ENCODE results near the gene AAGAB. TPM values are rescaled to one million over a fixed set of nuclear protein-coding genes. Genes with fewer than 3 reads are reported as not detected.

Gene AAGAB
- total RNA-seq, 2 experiments from 2014 or later: 14.2 to 15.6 TPM

DNA sequence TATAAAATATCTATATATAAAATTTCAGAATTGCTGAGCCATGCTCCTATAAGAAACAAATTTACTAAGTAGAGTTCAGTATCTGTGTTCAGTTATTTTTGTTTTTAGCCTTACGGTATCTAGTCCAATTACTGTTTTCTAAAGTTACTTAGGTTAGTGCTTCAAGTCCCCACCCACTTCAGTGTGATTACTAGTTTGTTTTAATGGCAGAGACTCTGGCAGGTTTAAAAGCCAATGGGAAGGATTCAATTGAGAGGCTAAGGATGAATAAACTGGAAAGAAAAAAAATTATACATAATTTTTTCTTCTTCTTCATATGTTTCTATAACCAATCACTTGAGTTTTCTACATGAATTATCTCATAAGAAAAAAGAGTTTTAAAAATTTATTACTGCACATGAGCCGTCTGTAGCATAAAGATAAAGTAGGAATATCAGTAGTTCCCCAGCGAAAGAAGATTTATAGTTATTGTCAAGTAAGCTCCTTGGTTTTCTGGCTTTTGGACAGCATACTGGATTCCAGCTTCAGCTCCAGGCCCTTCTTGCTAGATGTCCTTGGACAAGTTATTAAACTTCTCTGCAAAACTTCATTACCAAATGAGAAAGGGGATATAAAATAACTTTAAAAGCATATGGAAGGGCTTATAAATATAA is 46.8 kb downstream of the AAGAB start:
- H3K9me3 ChIP-seq (ENCODE audit: control insufficient read depth in 1 of 2, insufficient read depth in 1 of 2, low read length in 2 of 2): no peaks in the 10 kb centered on the region
- Mint-ChIP-seq H3K9me3 (no peaks in the 10 kb centered on the region), H3K4me1 (ENCODE audit: low read depth) (no peaks in the 10 kb centered on the region), H3K27me3 (no peaks in the 10 kb centered on the region), H3K4me3 (no peak overlapping the region), H3K36me3 (ENCODE audit: low read depth) (peaks cover 74% of the 10 kb centered on the region), H3K27ac (no peak overlapping the region)
- H3K27ac ChIP-seq (ENCODE audit: low read depth in 1 of 2, low read length in 2 of 2): no peak overlapping the region
- no peak overlapping the region for H3K4me3 ChIP-seq (ENCODE audit: low read length)
- ATAC-seq (ENCODE audit: poor library complexity): no peak
- no peaks in the 10 kb centered on the region for H3K4me1 ChIP-seq (ENCODE audit: insufficient read depth, low read length)
- no peak for DNase-seq
- ChIA-PET POLR2A (no interaction called here), CTCF (interaction anchor here (0.6 kb wide), 1 partner anchor 733 kb away, joined by 3 read pairs; no protein-coding TSS in a partner anchor)
- TF ChIP-seq, protein P1, sequence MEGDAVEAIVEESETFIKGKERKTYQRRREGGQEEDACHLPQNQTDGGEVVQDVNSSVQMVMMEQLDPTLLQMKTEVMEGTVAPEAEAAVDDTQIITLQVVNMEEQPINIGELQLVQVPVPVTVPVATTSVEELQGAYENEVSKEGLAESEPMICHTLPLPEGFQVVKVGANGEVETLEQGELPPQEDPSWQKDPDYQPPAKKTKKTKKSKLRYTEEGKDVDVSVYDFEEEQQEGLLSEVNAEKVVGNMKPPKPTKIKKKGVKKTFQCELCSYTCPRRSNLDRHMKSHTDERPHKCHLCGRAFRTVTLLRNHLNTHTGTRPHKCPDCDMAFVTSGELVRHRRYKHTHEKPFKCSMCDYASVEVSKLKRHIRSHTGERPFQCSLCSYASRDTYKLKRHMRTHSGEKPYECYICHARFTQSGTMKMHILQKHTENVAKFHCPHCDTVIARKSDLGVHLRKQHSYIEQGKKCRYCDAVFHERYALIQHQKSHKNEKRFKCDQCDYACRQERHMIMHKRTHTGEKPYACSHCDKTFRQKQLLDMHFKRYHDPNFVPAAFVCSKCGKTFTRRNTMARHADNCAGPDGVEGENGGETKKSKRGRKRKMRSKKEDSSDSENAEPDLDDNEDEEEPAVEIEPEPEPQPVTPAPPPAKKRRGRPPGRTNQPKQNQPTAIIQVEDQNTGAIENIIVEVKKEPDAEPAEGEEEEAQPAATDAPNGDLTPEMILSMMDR (IDR thresholded peaks at IDR 0.05): no peak
- H3K36me3 ChIP-seq (ENCODE audit: insufficient read depth, low read length): peaks cover 51% of the 10 kb centered on the region
- intact Hi-C loops (cut with DNase I, micrococcal nuclease): no loop called here
- no peaks in the 10 kb centered on the region for H3K27me3 ChIP-seq (ENCODE audit: control insufficient read depth in 1 of 2, insufficient read depth in 2 of 2, low read length in 2 of 2)

GRCh38 chr15:67202991-67203390 is 51.5 kb downstream of the AAGAB start:
- ATAC-seq (ENCODE audit: poor library complexity) (no peak), DNase-seq (no peak)
- TF ChIP-seq, protein P1 (IDR thresholded peaks at IDR 0.05): no peak
- Histone ChIP-seq H3K4me3 (ENCODE audit: low read length) (no peak overlapping the region), H3K27ac (ENCODE audit: low read depth in 1 of 2, low read length in 2 of 2) (no peak overlapping the region), H3K9me3 (ENCODE audit: control insufficient read depth in 1 of 2, insufficient read depth in 1 of 2, low read length in 2 of 2) (no peaks in the 10 kb centered on the region), H3K27me3 (ENCODE audit: control insufficient read depth in 1 of 2, insufficient read depth in 2 of 2, low read length in 2 of 2) (no peaks in the 10 kb centered on the region), H3K4me1 (ENCODE audit: insufficient read depth, low read length) (peaks cover 7% of the 10 kb centered on the region), H3K36me3 (ENCODE audit: insufficient read depth, low read length) (peaks cover 35% of the 10 kb centered on the region)
- Mint-ChIP-seq H3K36me3 (ENCODE audit: low read depth) (peaks cover 84% of the 10 kb centered on the region), H3K27me3 (no peaks in the 10 kb centered on the region), H3K27ac (no peak overlapping the region), H3K4me3 (no peak overlapping the region), H3K9me3 (no peaks in the 10 kb centered on the region), H3K4me1 (ENCODE audit: low read depth) (peaks cover 8% of the 10 kb centered on the region)
- intact Hi-C loops (cut with DNase I, micrococcal nuclease): loop anchor here in 1 of 2 experiments (5.0 kb wide), 1 partner anchor 1119 kb away; no protein-coding TSS in a partner anchor
- ChIA-PET CTCF (no interaction called here), POLR2A (no interaction called here)

DNA sequence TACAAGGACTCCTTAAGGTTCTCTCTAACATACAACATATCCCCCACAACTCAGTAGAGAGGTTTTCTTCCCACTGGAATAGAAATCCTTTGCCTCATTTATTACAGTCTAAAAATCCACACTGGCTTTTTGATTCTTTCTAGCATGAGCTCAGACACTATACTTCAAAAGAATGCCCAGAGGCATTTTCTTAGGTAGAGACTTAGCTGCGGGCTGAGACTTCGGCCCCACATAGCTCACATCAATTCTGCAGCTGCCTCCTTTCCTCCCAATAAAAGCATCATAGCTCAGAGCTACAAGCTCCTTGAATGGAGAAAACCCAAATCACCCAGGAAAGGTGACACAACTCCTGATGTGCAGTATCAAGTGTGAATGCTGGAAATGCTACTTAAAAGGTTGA is 52.4 kb downstream of the AAGAB start:
- ATAC-seq (ENCODE audit: poor library complexity) (no peak), DNase-seq (no peak)
- no peak overlapping the region for H3K4me3 ChIP-seq (ENCODE audit: low read length)
- POLR2A ChIA-PET: interaction anchor here (1.1 kb wide), 1 partner anchor 10 kb away, joined by 3 read pairs; no protein-coding TSS in a partner anchor
- CTCF ChIA-PET: no interaction called here
- Mint-ChIP-seq H3K27ac (no peak overlapping the region), H3K36me3 (ENCODE audit: low read depth) (peaks cover 75% of the 10 kb centered on the region), H3K4me3 (no peak overlapping the region), H3K4me1 (ENCODE audit: low read depth) (peaks cover 9% of the 10 kb centered on the region), H3K27me3 (no peaks in the 10 kb centered on the region), H3K9me3 (no peaks in the 10 kb centered on the region)
- H3K27ac ChIP-seq (ENCODE audit: low read depth in 1 of 2, low read length in 2 of 2): no peak overlapping the region
- no peaks in the 10 kb centered on the region for H3K9me3 ChIP-seq (ENCODE audit: control insufficient read depth in 1 of 2, insufficient read depth in 1 of 2, low read length in 2 of 2)
- H3K27me3 ChIP-seq (ENCODE audit: control insufficient read depth in 1 of 2, insufficient read depth in 2 of 2, low read length in 2 of 2): no peaks in the 10 kb centered on the region
- TF ChIP-seq, protein P1 (IDR thresholded peaks at IDR 0.05): no peak
- intact Hi-C loops (cut with DNase I, micrococcal nuclease): loop anchor here in 1 of 2 experiments (5.0 kb wide), 1 partner anchor 1120 kb away; no protein-coding TSS in a partner anchor
- peaks cover 29% of the 10 kb centered on the region for H3K36me3 ChIP-seq (ENCODE audit: insufficient read depth, low read length)
- H3K4me1 ChIP-seq (ENCODE audit: insufficient read depth, low read length): peaks cover 7% of the 10 kb centered on the region

Measured in CD4-positive, alpha-beta T cell (primary cell).